Endothelial cell of umbilical vein (primary cell): ENCODE results near the gene TTLL4. TPM values are rescaled to one million over a fixed set of nuclear protein-coding genes. Genes with fewer than 3 reads are reported as not detected.

Source experiments
- BruUV-seq: library from RNA; stranded (reverse); fragments of 400-500 nt; replicated peaks from 2 replicates; lab custom pipeline; 2021; lab: Mats Ljungman, UMichigan
- CTCF ChIA-PET: fragments of 300-600, 350-600 bp; sonication (Branson Sonifier 250); formaldehyde crosslinking; loops from one replicate; lab custom pipeline; 2021; ENCODE audit warnings: antibody characterized with exemption, inconsistent platforms; lab: Charles Lee
- POLR2A ChIA-PET: fragments of 300-600, 350-600 bp; sonication (Branson Sonifier 250); formaldehyde crosslinking; loops from one replicate; lab custom pipeline; 2021; ENCODE audit warnings: antibody characterized with exemption, inconsistent platforms; lab: Charles Lee
- DNase-seq: peaks from one replicate; pipeline ENCODE4 v3.0.0-alpha.2; 2011; ENCODE audit warnings: low read depth, low spot score
- FAIRE-seq: peaks from 2 replicates; lab custom pipeline; 2011; peaks lifted over from hg19 to GRCh38; lab: Jason Lieb, UNC
- H2AFZ ChIP-seq: 2 replicates; pipeline ENCODE4 v1.6.0; 2012; ENCODE audit warnings: low read depth, low read length, control low read depth, inconsistent platforms
- H3K27ac ChIP-seq: 2 replicates; pipeline ENCODE4 v1.5.1; 2011; ENCODE audit warnings: low read depth, mild to moderate bottlenecking, control low read depth, low read length, moderate library complexity; ENCODE audit not compliant: insufficient read depth
- H3K27me3 ChIP-seq, 2 experiments: 2 replicates each; pipeline versions ENCODE4 v1.6.0 to v1.6.1; 2011; ENCODE audit warnings: low read length in 2 of 2, mixed read lengths in 1 of 2; ENCODE audit not compliant: control insufficient read depth in 2 of 2, insufficient read depth in 2 of 2
- H3K36me3 ChIP-seq, 2 experiments: 2 replicates in 1 of 2; 3 replicates in 1 of 2; pipeline ENCODE4 v1.5.1; 2011; ENCODE audit warnings: low read length in 2 of 2, mild to moderate bottlenecking in 1 of 2, moderate library complexity in 1 of 2; ENCODE audit not compliant: control insufficient read depth in 2 of 2, insufficient read depth in 2 of 2; ENCODE audit errors: extremely low read depth in 1 of 2
- H3K4me1 ChIP-seq: 3 replicates; pipeline ENCODE4 v1.5.1; 2011; ENCODE audit warnings: mild to moderate bottlenecking, low read length; ENCODE audit not compliant: control insufficient read depth, insufficient read depth; ENCODE audit errors: extremely low read depth
- H3K4me2 ChIP-seq: 2 replicates; pipeline ENCODE4 v1.6.1; 2011; ENCODE audit warnings: low read length, control low read depth, mixed read lengths; ENCODE audit not compliant: insufficient read depth
- H3K4me3 ChIP-seq, 3 experiments: fragments of 200-600 bp in 1 of 3; sonication (generic), shearing (Covaris generic) in 1 of 3; replicated peaks in 1 of 3; 2 replicates each; pipeline ENCODE4 v1.5.1; 2011 to 2016; ENCODE audit warnings: control low read depth in 3 of 3, low read length in 3 of 3, mild to moderate bottlenecking in 2 of 3, inconsistent platforms in 1 of 3, low read depth in 1 of 3, moderate library complexity in 1 of 3; ENCODE audit not compliant: insufficient read depth in 1 of 3
- H3K79me2 ChIP-seq: 2 replicates; pipeline ENCODE4 v1.6.0; 2012; ENCODE audit warnings: low read length, inconsistent platforms; ENCODE audit not compliant: control insufficient read depth, insufficient read depth
- H3K9ac ChIP-seq: replicated peaks from 2 replicates; pipeline ENCODE3; 2011; ENCODE audit warnings: low read length, control low read depth; ENCODE audit not compliant: insufficient read depth; ENCODE audit errors: extremely low read depth
- H3K9me1 ChIP-seq: replicated peaks from 3 replicates; pipeline ENCODE4 v1.6.0; 2011; ENCODE audit warnings: mild to moderate bottlenecking, low read length; ENCODE audit not compliant: control insufficient read depth, insufficient read depth; ENCODE audit errors: extremely low read depth
- H3K9me3 ChIP-seq: replicated peaks from 2 replicates; pipeline ENCODE4 v1.5.1; 2012; ENCODE audit warnings: low read length, inconsistent platforms; ENCODE audit not compliant: control insufficient read depth, insufficient read depth
- H4K20me1 ChIP-seq: replicated peaks from 2 replicates; pipeline ENCODE3; 2011; ENCODE audit warnings: mild to moderate bottlenecking, low read length; ENCODE audit not compliant: control insufficient read depth, insufficient read depth; ENCODE audit errors: extremely low read depth
- CTCF ChIP-seq, 2 donors: IDR thresholded peaks; 1 replicate in 1 of 2; 2 replicates in 1 of 2; pipeline ENCODE4 v1.5.1; 2011; ENCODE audit warnings: low read length in 2 of 2, mild to moderate bottlenecking in 2 of 2, moderate library complexity in 2 of 2, control low read depth in 1 of 2, inconsistent platforms in 1 of 2, low read depth in 1 of 2; ENCODE audit not compliant: insufficient read depth in 1 of 2; ENCODE audit errors: extremely low read depth in 1 of 2
- EZH2 ChIP-seq: IDR thresholded peaks from 2 replicates; pipeline ENCODE4 v1.6.1; 2012; ENCODE audit warnings: borderline replicate concordance, low read depth, mild to moderate bottlenecking, moderate library complexity, low read length, inconsistent platforms; ENCODE audit not compliant: severe bottlenecking
- FOS ChIP-seq: IDR thresholded peaks from 2 replicates; pipeline ENCODE4 v1.6.1; 2011; ENCODE audit warnings: mild to moderate bottlenecking, low read length, moderate library complexity, borderline replicate concordance; ENCODE audit not compliant: insufficient read depth
- GATA2 ChIP-seq: IDR thresholded peaks from 2 replicates; pipeline ENCODE4 v1.7.0; 2011; ENCODE audit warnings: low read depth, mild to moderate bottlenecking, moderate library complexity, mixed read lengths, low read length; ENCODE audit not compliant: insufficient read length, insufficient read depth
- JUN ChIP-seq: IDR thresholded peaks from 2 replicates; pipeline ENCODE4 v1.6.1; 2011; ENCODE audit warnings: borderline replicate concordance, low read depth; ENCODE audit not compliant: insufficient read length, insufficient read depth
- MAX ChIP-seq: IDR thresholded peaks from 2 replicates; pipeline ENCODE4 v1.6.1; 2011; ENCODE audit not compliant: insufficient read depth, insufficient read length
- MYC ChIP-seq: IDR thresholded peaks from one replicate; pipeline ENCODE4 v1.6.1; 2011; ENCODE audit warnings: mild to moderate bottlenecking, low read depth, low read length
- POLR2A ChIP-seq: IDR thresholded peaks from 2 replicates; pipeline ENCODE4 v1.6.1; 2012; ENCODE audit warnings: low read depth, mild to moderate bottlenecking, control low read depth, low read length
- dilution Hi-C: fragments of 300-500 bp; cut with MboI; formaldehyde crosslinking; loops from one replicate; pipeline ENCODE4 v1.15.0; 2019; ENCODE audit warnings: low sequenced_read_pairs; ENCODE audit not compliant: extremely low pct_ligation_motif_present
- intact Hi-C: fragments of 100-400 bp; cut with micrococcal nuclease; formaldehyde crosslinking; loops from one replicate; pipeline ENCODE4 v1.10.0; 2022
- polyA plus RNA-seq, 4 experiments: library from polyadenylated mRNA; depleted of rRNA in 3 of 4; stranded (reverse) in 3 of 4; unstranded in 1 of 4; fragments of >200 nt; gene quantifications; 2 replicates each; pipeline versions ENCODE4 v1.2.1 to v1.2.3, GENCODE V29; 2011 to 2012; ENCODE audit warnings: missing spikeins in 1 of 4
- total RNA-seq: library from RNA; stranded (reverse); gene quantifications from 2 replicates; pipeline ENCODE4 v1.2.3, GENCODE V29; 2021

Gene TTLL4
- total and polyA plus RNA-seq, 2 donors (not counting 3 experiments of a cell fraction or from before 2014, with no cell fraction given), result 26.7 to 45.0 TPM

- BruUV-seq, result no TSS peak
- peaks cover 4% of the 10 kb centered on the region in 2 experiments for H3K27me3 ChIP-seq
- no peaks in the 10 kb centered on the region for H3K36me3 ChIP-seq
- no peak overlapping the region for H3K27ac ChIP-seq
- no peaks in the 10 kb centered on the region for H3K9me3 ChIP-seq
- H3K4me2 ChIP-seq, result no peak overlapping the region
- FAIRE-seq (no peak), DNase-seq (no peak)
- dilution Hi-C loops (no loop called here), intact Hi-C loops (no loop called here)
- H3K9ac ChIP-seq, result no peak overlapping the region
- no peak overlapping the region for H3K4me3 ChIP-seq
- POLR2A ChIA-PET, result no interaction called here
- no peaks in the 10 kb centered on the region for H3K79me2 ChIP-seq
- TF ChIP-seq CTCF (IDR thresholded peaks at IDR 0.05; ENCODE audit: extremely low read depth in 1 of 2, insufficient read depth in 1 of 2, low read depth in 1 of 2, low read length in 2 of 2), result no peak
- TF ChIP-seq MYC, result no peak
- no peak for TF ChIP-seq GATA2
- TF ChIP-seq POLR2A, result no peak
- no peak for TF ChIP-seq EZH2
- no peak for TF ChIP-seq FOS
- no peak for TF ChIP-seq MAX
- no peak for TF ChIP-seq JUN
- CTCF ChIA-PET, result no interaction called here
- H2AFZ ChIP-seq, result no peak overlapping the region
- no peaks in the 10 kb centered on the region for H3K9me1 ChIP-seq
- H4K20me1 ChIP-seq, result no peaks in the 10 kb centered on the region
- no peaks in the 10 kb centered on the region for H3K4me1 ChIP-seq
These were observed 88.3 kb downstream of the TTLL4 start for GRCh38 chr2:218798767-218799504.
